Stomach (tissue), 9 donors: ENCODE data around the gene CDH22. TPM values are rescaled to one million over a fixed set of nuclear protein-coding genes. Genes with fewer than 3 reads are reported as not detected.

ENCODE experiments used
- DNase-seq, 2 donors: peaks; one replicate each; pipeline versions ENCODE4 v3.0.0 to v3.0.0-alpha.2; 2013 to 2019
- H3K27ac ChIP-seq, 5 donors: fragments of 200-600 bp in 4 of 5; sonication (generic) in 4 of 5; one replicate each; pipeline ENCODE4 v1.5.1; 2013 to 2019; ENCODE audit warnings: mild to moderate bottlenecking in 1 of 5, moderate library complexity in 1 of 5
- H3K27me3 ChIP-seq, 3 donors: fragments of 200-600 bp; sonication (generic); one replicate each; pipeline ENCODE4 v1.5.1; 2017 to 2019; ENCODE audit warnings: mixed run types in 1 of 3
- H3K36me3 ChIP-seq, 4 donors: fragments of 200-600 bp; sonication (generic); 1 replicate in 3 of 4; 2 replicates in 1 of 4; pipeline ENCODE4 v1.5.1; 2016 to 2019
- H3K4me1 ChIP-seq, 4 donors: fragments of 200-600 bp; sonication (generic); one replicate each; pipeline ENCODE4 v1.5.1; 2016 to 2019
- H3K4me3 ChIP-seq, 4 donors: fragments of 200-600 bp; sonication (generic) in 3 of 4; one replicate each; pipeline ENCODE4 v1.5.1; 2016 to 2019; ENCODE audit warnings: mild to moderate bottlenecking in 1 of 4
- H3K9me3 ChIP-seq, 4 donors: fragments of 200-600 bp; sonication (generic); one replicate each; pipeline ENCODE4 v1.5.1; 2016 to 2019
- CTCF ChIP-seq, 7 experiments: fragments of 450-650 bp in 4 of 7; fragments of 200-600 bp in 3 of 7; sonication (generic) in 3 of 7; IDR thresholded peaks; one replicate each; pipeline ENCODE4 v1.5.1; 2016 to 2019; ENCODE audit warnings: antibody characterized with exemption in 7 of 7, control low read depth in 2 of 7, mild to moderate bottlenecking in 1 of 7
- EP300 ChIP-seq: sonication (generic); formaldehyde crosslinking; IDR thresholded peaks from one replicate; pipeline ENCODE4 v1.6.1; 2017; ENCODE audit warnings: antibody characterized with exemption
- POLR2A ChIP-seq, 4 donors: fragments of 450-650 bp; IDR thresholded peaks; one replicate each; pipeline ENCODE4 v1.6.1; 2016; ENCODE audit warnings: antibody characterized with exemption in 4 of 4, control low read depth in 2 of 4, mild to moderate bottlenecking in 1 of 4, moderate library complexity in 1 of 4
- POLR2AphosphoS5 ChIP-seq, 3 donors: sonication (generic); formaldehyde crosslinking; IDR thresholded peaks; one replicate each; pipeline ENCODE4 v1.6.1; 2016; ENCODE audit warnings: antibody characterized with exemption in 3 of 3
- WGBS, 5 donors: extraction: QIAGEN DNeasy Blood & Tissue Kit in 3 of 5; methylation state at CpG; one replicate each; pipeline versions ENCODE4 v1.1.5 to v1.1.7; 2013 to 2018; 5-methylcytosine and 5-hydroxymethylcytosine counted together
- intact Hi-C: fragments of 100-400 bp; cut with DNase I; formaldehyde crosslinking; loops from one replicate; pipeline ENCODE4 v1.15.1; 2023; ENCODE audit warnings: low total_unique reads
- polyA plus RNA-seq, 3 donors: library from polyadenylated mRNA; stranded (reverse); fragments of 200-250 nt; gene quantifications; one replicate each; pipeline ENCODE4 v1.2.3, GENCODE V29; 2013
- total RNA-seq, 5 donors: library from RNA; depleted of rRNA; stranded (reverse); fragments of >200 nt; gene quantifications; one replicate each; pipeline versions ENCODE4 v1.1.0 to v1.2.3, GENCODE V29; 2014 to 2016
- donor health status: healthy with polysubstance abuse.
- donor health status: Bipolar disorder and iron deficiency.
- donor health status: healthy.

Gene CDH22
- total and polyA plus RNA-seq, 8 donors = 0.18 to 0.60 (median 0.19) TPM; not detected in 5

GRCh38 chr20:46139266-46139889 is 168.9 kb downstream of the CDH22 start:
- peak in 1 of 2 donors; percentile 52 for DNase-seq
- Histone ChIP-seq H3K27me3 (peaks cover 0 to 93% (median 47%) of the 10 kb centered on the region in 3 donors), H3K4me3 (no peak overlapping the region), H3K27ac (no peak overlapping the region), H3K4me1 (no peaks in the 10 kb centered on the region), H3K36me3 (no peaks in the 10 kb centered on the region), H3K9me3 (no peaks in the 10 kb centered on the region)
- 27 to 36% (median 30%) methylated on average over 6 to 8 of the region's 8 CpGs for WGBS, 5 donors
- TF ChIP-seq EP300 = no peak
- no peak for TF ChIP-seq POLR2A (IDR thresholded peaks at IDR 0.05)
- TF ChIP-seq POLR2AphosphoS5 (IDR thresholded peaks at IDR 0.05) = no peak
- TF ChIP-seq CTCF (IDR thresholded peaks at IDR 0.05) = no peak
- intact Hi-C loops = loop anchor here (10.0 kb wide), 1 partner anchor 185 kb away; no protein-coding TSS in a partner anchor

GRCh38 chr20:46137816-46138215 is 170.5 kb downstream of the CDH22 start:
- DNase-seq = no peak
- Histone ChIP-seq H3K27ac (no peak overlapping the region), H3K9me3 (no peaks in the 10 kb centered on the region), H3K4me3 (no peak overlapping the region), H3K27me3 (peaks cover 0 to 97% (median 47%) of the 10 kb centered on the region in 3 donors), H3K4me1 (peaks cover 0 to 4% (median 2%) of the 10 kb centered on the region in 4 donors), H3K36me3 (no peaks in the 10 kb centered on the region)
- TF ChIP-seq EP300 = no peak
- TF ChIP-seq POLR2AphosphoS5 (IDR thresholded peaks at IDR 0.05) = no peak
- no peak for TF ChIP-seq CTCF (IDR thresholded peaks at IDR 0.05)
- TF ChIP-seq POLR2A (IDR thresholded peaks at IDR 0.05) = no peak
- WGBS, 5 donors = 62 to 71% (median 65%) methylated on average over 5 of the region's 5 CpGs
- intact Hi-C loops = loop anchor here (10.0 kb wide), 1 partner anchor 187 kb away; no protein-coding TSS in a partner anchor

GRCh38 chr20:46135856-46136633 is 172.3 kb downstream of the CDH22 start:
- H3K4me3 ChIP-seq = no peak overlapping the region
- peaks cover 0 to 11% (median 5%) of the 10 kb centered on the region in 4 donors for H3K4me1 ChIP-seq
- TF ChIP-seq CTCF (IDR thresholded peaks at IDR 0.05) (no peak), EP300 (no peak), POLR2A (IDR thresholded peaks at IDR 0.05) (no peak), POLR2AphosphoS5 (IDR thresholded peaks at IDR 0.05) (no peak)
- peaks cover 0 to 94% (median 36%) of the 10 kb centered on the region in 3 donors for H3K27me3 ChIP-seq
- no peaks in the 10 kb centered on the region for H3K36me3 ChIP-seq
- no peaks in the 10 kb centered on the region for H3K9me3 ChIP-seq
- DNase-seq = no peak
- no peak overlapping the region for H3K27ac ChIP-seq
- WGBS, 5 donors = 37 to 44% (median 38%) methylated on average over 12 of the region's 12 CpGs
- intact Hi-C loops = loop anchor here (10.0 kb wide), 1 partner anchor 189 kb away; no protein-coding TSS in a partner anchor

- DNase-seq = no peak
- H3K36me3 ChIP-seq = no peaks in the 10 kb centered on the region
- H3K4me1 ChIP-seq = peaks cover 0 to 20% (median 8%) of the 10 kb centered on the region in 4 donors
- no peaks in the 10 kb centered on the region for H3K9me3 ChIP-seq
- H3K27me3 ChIP-seq = peaks cover 0 to 94% (median 30%) of the 10 kb centered on the region in 3 donors
- TF ChIP-seq POLR2A (IDR thresholded peaks at IDR 0.05) (no peak), EP300 (no peak)
- intact Hi-C loops = loop anchor here (10.0 kb wide), 1 partner anchor 190 kb away; no protein-coding TSS in a partner anchor
- no peak overlapping the region for H3K27ac ChIP-seq
- WGBS, 5 donors = 72 to 85% (median 76%) methylated on average over 6 to 7 of the region's 7 CpGs
- H3K4me3 ChIP-seq = no peak overlapping the region
Measured at GRCh38 chr20:46134716-46135115, 173.6 kb downstream of the CDH22 start.
